Embryonic facial prominence (tissue), 1 donor: ENCODE data around the gene TEX2.

Experiments
- DNase-seq: peaks from one replicate; pipeline ENCODE4 v3.0.0-alpha.2; 2016; ENCODE audit errors: extremely low spot score

Gene TEX2

GRCh38 chr17:64160378-64160777 is 102.7 kb downstream of the TEX2 start:
- no peak for DNase-seq

- DNase-seq = no peak
These were observed 104.0 kb downstream of the TEX2 start for GRCh38 chr17:64158831-64159590.

GRCh38 chr17:64158406-64158805 is 104.7 kb downstream of the TEX2 start:
- no peak for DNase-seq

GRCh38 chr17:64157669-64158180 is 105.3 kb downstream of the TEX2 start:
- no peak for DNase-seq

- no peak for DNase-seq
These were observed 106.4 kb downstream of the TEX2 start for GRCh38 chr17:64156670-64157069.

GRCh38 chr17:64155751-64156544 is 107.1 kb downstream of the TEX2 start:
- DNase-seq = no peak

GRCh38 chr17:64155129-64155528 is 107.9 kb downstream of the TEX2 start:
- no peak for DNase-seq

GRCh38 chr17:64154717-64155116 is 108.3 kb downstream of the TEX2 start:
- DNase-seq = no peak

GRCh38 chr17:64154313-64154695 is 108.8 kb downstream of the TEX2 start:
- DNase-seq = no peak

GRCh38 chr17:64153565-64154312 is 109.3 kb downstream of the TEX2 start:
- DNase-seq = no peak

GRCh38 chr17:64152428-64153125 is 110.5 kb downstream of the TEX2 start:
- no peak for DNase-seq

- DNase-seq = no peak
These were observed 112.1 kb downstream of the TEX2 start for GRCh38 chr17:64151016-64151368.

- no peak for DNase-seq
These were observed 112.6 kb downstream of the TEX2 start for GRCh38 chr17:64150237-64151015.

GRCh38 chr17:64149196-64149595 is 113.9 kb downstream of the TEX2 start:
- DNase-seq = no peak

GRCh38 chr17:64148699-64149098 is 114.4 kb downstream of the TEX2 start:
- DNase-seq = no peak

- no peak for DNase-seq
These were observed 114.9 kb downstream of the TEX2 start for GRCh38 chr17:64148017-64148631.

- DNase-seq = no peak
These were observed 115.7 kb downstream of the TEX2 start for GRCh38 chr17:64147110-64148016.

- no peak for DNase-seq
These were observed 116.5 kb downstream of the TEX2 start for GRCh38 chr17:64146418-64147109.
